ENCODE measurements around the gene RNF225. TPM values are rescaled to one million over a fixed set of nuclear protein-coding genes. Genes with fewer than 3 reads are reported as not detected.

Gene RNF225
- polyA plus RNA-seq, 1 of the 3 experiments (the other 2 are of a cell fraction): 0.13 TPM

Small RNA genes within 50 kb of the gene (small RNA-seq; reads per million reads assigned to genes)
- gene MIR4754: 0 to 0.20 (median 0) reads per million in 7 experiments
- gene RNA5SP473: 0 to 1.5 (median 0.64) reads per million in 7 experiments

Other genes starting within 250 kb of the RNF225 start
- 3.6 and 5.0 TPM in 2 replicates for gene ZNF329, start 244.9 kb upstream of the RNF225 start, polyA plus RNA-seq (2012; rRNA removed)
- 3.1 and 4.0 TPM in 2 replicates for gene ZNF274, start 212.6 kb upstream of the RNF225 start, polyA plus RNA-seq (2012; rRNA removed)
- 0.58 and 0.89 TPM in 2 replicates for gene ZNF544, start 166.7 kb upstream of the RNF225 start, polyA plus RNA-seq (2012; rRNA removed)
- 1.4 and 1.8 TPM in 2 replicates for gene ZNF8, start 116.7 kb upstream of the RNF225 start, polyA plus RNA-seq (2012; rRNA removed)
- gene ERVK3-1, start 90.3 kb upstream of the RNF225 start, polyA plus RNA-seq (2012; rRNA removed): 69.4 and 85.3 TPM in 2 replicates
- gene ZSCAN22, start 68.7 kb upstream of the RNF225 start, polyA plus RNA-seq (2012; rRNA removed): 2.3 and 2.9 TPM in 2 replicates
- 61.4 and 62.6 TPM in 2 replicates for gene A1BG, start 42.2 kb upstream of the RNF225 start, polyA plus RNA-seq (2012; rRNA removed)
- gene ZNF497, start 32.9 kb upstream of the RNF225 start, polyA plus RNA-seq (2012; rRNA removed): 1.0 and 1.1 TPM in 2 replicates
- 1.2 and 1.6 TPM in 2 replicates for gene ZNF837, start 14.6 kb upstream of the RNF225 start, polyA plus RNA-seq (2012; rRNA removed)
- gene RPS5, start 8.4 kb upstream of the RNF225 start, polyA plus RNA-seq (2012; rRNA removed): 3,905 and 4,334 TPM in 2 replicates
- 9.4 and 12.0 TPM in 2 replicates for gene ZNF584, start 13.0 kb downstream of the RNF225 start, polyA plus RNA-seq (2012; rRNA removed)
- 1.3 and 1.9 TPM in 2 replicates for gene ZNF132, start 44.5 kb downstream of the RNF225 start, polyA plus RNA-seq (2012; rRNA removed)
- 2.9 and 3.8 TPM in 2 replicates for gene ZNF324B, start 56.0 kb downstream of the RNF225 start, polyA plus RNA-seq (2012; rRNA removed)
- gene ZNF324, start 71.4 kb downstream of the RNF225 start, polyA plus RNA-seq (2012; rRNA removed): 5.6 and 6.0 TPM in 2 replicates
- 6.9 and 7.0 TPM in 2 replicates for gene ZNF446, start 80.7 kb downstream of the RNF225 start, polyA plus RNA-seq (2012; rRNA removed)
- 50.5 and 57.3 TPM in 2 replicates for gene SLC27A5, start 116.3 kb downstream of the RNF225 start, polyA plus RNA-seq (2012; rRNA removed)
- gene ZBTB45, start 124.2 kb downstream of the RNF225 start, polyA plus RNA-seq (2012; rRNA removed): 7.9 and 11.3 TPM in 2 replicates
- 321 and 594 TPM in 2 replicates for gene TRIM28, start 148.4 kb downstream of the RNF225 start, polyA plus RNA-seq (2012; rRNA removed)
- 308 and 381 TPM in 2 replicates for gene CHMP2A, start 159.4 kb downstream of the RNF225 start, polyA plus RNA-seq (2012; rRNA removed)
- 109 and 135 TPM in 2 replicates for gene UBE2M, start 163.0 kb downstream of the RNF225 start, polyA plus RNA-seq (2012; rRNA removed)
- 31.8 and 38.4 TPM in 2 replicates for gene MZF1, start 177.7 kb downstream of the RNF225 start, polyA plus RNA-seq (2012; rRNA removed)

All from SK-N-SH (cell line).